Activated effector memory CD4-positive, alpha-beta T cell treated with anti-CD3 and anti-CD28 coated beads, Interleukin-2, amount 50 U/mL, for 16 hours (primary cell): ENCODE data around the gene SPRR4.
"Not testable (repeated sequence)": the region's sequence is repeated elsewhere in the genome, so short reads cannot be mapped to it uniquely, and the experiment has no call there.

Experiments
- DNase-seq: peaks from one replicate; pipeline ENCODE4 v3.0.0-alpha.2; 2020

The SPRR4 gene

DNA sequence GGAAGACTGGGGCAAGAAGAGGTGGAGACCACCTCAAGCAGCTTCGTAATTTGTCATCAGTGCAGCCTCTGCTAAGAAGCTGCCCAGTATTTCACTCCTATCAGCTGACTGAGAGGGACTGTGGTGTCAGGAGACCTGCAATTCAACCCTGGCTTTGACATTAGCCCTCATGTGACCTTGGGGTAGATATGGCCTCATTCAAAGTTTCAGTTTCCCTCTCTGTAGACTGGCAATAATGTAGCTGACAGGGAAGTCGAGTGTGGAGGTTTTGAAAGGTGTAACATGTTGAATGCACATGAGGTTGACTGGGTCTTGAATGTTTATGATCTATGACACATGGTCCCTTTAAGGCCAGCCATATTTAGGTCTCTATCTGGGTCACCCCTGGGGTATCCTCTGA, 2.2 kb upstream of the SPRR4 start:
- DNase-seq: no peak

GRCh38 chr1:152969036-152969435, 1.4 kb upstream of the SPRR4 start:
- no peak for DNase-seq

- no peak for DNase-seq
These were observed 1.9 kb downstream of the SPRR4 start for GRCh38 chr1:152972196-152972886.

DNA sequence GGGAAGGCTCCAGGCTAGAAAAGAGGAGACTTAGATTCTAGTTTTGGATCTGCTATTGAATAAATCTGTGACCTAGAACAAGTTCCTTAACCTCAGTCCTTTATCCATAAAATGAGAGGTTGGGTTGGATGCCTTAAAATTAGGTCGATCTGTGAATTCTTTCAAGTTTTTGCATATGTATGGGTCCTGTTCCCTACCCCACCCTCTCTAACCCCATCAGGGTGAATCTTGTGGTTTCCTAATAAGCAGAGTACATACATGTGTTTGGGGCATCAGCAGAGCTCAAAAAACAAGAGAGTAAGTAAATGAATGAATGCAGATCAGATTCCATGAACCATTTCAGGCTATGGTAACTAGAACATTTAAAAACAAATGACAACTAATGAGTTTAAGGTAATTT, 6.2 kb downstream of the SPRR4 start:
- DNase-seq: no peak

DNA sequence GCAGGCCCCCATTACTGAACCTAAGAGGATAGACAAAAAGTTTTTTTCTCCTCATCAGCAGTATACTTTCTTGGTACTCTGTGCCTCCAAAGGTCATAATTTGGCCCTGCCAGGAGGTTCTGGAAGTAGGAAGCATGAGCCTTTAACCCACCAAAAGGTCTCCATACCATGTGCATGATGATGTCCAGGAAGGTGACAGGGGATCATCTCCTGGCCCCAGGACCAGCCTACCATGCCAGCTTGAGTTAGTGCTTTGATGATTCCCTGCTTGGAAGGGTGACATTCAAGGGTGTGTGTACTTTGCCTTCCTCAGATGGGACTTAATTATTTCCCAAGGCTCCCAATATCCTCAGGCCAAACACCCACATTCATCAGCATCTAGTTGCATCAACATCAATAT, 7.2 kb downstream of the SPRR4 start:
- no peak for DNase-seq

- no peak for DNase-seq
These were observed 10.2 kb downstream of the SPRR4 start for GRCh38 chr1:152980676-152981075.

- DNase-seq: no peak
These were observed 10.9 kb downstream of the SPRR4 start for GRCh38 chr1:152981146-152981871.

DNA sequence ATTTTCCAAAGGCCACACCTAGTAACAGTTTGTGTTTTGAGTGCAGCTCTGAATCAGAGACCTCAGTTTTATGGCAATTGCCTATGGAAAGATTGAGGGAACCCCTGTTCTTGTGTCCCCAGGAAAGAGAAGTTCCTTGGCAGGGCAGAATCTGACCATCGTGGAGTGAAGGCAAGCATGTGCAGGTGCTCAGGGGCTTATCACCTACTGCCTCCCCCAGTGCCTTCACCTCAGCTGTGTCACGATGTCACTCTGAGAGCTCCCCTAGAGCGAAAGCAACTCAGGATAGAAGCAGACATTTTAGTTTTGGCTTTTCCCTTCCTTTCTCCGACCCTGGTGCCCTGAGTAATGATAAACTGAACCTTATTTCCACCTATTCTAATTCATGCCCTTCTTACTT, 11.6 kb downstream of the SPRR4 start:
- no peak for DNase-seq

DNA sequence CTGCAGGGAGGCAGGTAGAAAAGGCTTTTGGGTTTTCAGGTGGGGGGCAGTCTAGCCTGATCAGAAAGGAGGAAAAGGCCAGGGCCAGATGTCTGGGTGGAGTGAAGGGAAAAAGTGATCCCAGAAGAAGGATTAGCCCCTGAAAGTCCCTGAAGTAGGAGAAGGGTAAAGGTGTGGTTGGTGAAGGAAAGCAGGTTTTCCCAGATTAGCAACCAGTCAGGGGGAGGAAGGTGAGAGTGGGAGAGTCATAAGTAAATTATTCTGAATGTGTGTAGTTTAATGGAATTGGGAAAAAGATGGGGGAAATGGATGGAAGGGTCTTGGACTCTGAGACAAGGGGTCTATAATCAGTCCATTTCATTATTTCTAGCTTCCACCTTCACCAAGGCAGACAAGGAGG, 12.8 kb downstream of the SPRR4 start:
- no peak for DNase-seq

DNA sequence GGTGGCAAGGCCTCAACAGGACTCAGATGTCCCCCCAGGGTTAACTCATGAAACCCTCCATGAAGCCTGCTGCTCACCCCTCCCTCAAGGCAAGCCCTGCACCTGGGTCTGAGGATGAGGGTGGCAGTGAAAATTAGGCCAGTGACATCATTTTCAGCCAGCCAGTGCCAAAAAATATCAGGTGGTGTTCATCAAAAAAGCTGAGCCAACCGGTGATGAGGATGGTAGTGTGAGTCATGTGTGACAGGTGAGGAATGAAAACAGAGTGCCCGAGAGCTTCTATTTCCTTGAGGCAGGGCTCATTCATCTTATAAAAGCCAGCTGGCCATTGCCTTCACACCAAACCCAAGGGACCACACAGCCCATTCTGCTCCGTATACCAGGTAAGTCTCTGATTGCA, 13.3 kb downstream of the SPRR4 start, which contains the start of gene SPRR1A:
TSS of gene SPRR1A (plus strand) at position 339 of the 400 bp plus-strand sequence. CDS start 1,150 bp downstream, outside the sequence.
- no peak for DNase-seq

DNA sequence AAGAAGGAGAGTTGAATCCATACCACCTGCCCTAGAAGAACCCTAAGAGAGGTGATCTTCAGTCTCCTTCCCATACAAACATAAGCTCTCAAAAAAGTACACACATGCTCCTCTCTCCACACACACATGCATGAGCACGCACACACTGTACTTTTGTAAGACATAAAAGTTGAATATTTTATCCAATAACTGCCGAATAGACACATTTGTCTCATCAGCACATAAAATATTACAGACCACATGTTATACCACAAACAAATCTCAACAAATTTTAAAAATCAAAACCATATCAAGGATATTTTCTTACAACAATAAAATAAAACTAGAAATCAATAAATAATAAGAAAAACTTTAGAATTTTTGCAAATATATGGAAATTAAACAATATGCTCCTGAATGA, 16.1 kb downstream of the SPRR4 start:
- no peak for DNase-seq

GRCh38 chr1:152993186-152993585, 22.7 kb downstream of the SPRR4 start:
- DNase-seq: no peak

- DNase-seq: no peak
These were observed 25.4 kb downstream of the SPRR4 start for GRCh38 chr1:152995842-152996241.

DNA sequence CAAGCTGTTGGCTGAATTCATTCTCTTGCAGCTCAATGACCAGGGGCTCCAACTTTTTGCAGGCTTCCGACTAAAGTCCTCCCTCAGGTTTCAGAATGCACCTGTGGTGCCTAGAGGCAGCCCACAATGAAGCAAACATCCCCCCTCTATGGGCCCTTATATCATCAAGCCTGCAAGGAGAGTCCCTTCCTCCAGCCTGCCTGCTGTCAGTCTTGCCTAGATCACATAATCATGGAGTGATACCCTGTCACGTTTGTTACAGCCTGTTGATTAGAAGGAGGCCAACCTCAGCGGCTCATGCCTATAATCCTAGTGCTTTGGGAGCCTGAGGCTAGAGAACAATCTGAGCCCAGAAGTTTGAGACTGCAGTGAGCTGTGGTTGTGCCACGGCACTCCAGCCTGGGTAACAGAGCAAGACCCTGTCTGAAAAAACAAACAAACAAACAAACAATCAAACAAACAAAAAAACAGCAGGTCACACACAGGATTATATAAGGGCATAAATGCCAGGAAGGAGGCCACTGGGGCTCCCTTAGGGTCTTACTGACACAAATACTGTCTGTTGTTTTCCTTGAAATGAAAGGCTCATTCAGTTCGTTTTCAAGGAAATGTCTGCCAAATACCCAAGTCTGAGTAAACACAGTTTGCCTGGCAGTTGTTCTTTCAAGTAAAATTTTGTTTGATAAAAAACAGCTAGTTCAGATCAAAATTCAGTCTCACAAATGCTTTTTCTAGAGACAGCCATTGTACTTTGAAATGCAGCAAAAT, 26.4 kb downstream of the SPRR4 start:
- no peak for DNase-seq

GRCh38 chr1:152997901-152998300, 27.5 kb downstream of the SPRR4 start:
- DNase-seq: no peak

GRCh38 chr1:152998476-152998875, 28.0 kb downstream of the SPRR4 start:
- no peak for DNase-seq

DNA sequence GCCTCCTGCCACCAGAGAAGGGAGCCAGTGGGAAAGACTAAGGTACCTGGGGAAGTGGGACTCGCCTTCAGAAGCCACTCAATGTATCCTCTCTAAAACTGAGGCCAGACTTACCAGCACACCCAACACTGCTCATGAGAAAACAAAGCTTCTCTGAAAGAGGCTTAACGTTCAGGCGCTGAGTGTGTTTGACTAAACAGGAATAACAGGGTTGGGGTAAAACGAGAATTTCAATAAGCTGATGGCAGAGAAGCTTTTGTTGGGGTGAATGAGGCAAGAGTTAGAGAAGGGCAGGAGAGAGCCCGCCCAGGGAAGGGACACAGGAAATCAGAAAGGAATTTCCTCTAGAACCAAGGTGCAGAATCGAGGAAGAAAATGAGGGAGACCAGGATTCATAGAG, 29.4 kb downstream of the SPRR4 start:
- no peak for DNase-seq

- no peak for DNase-seq
These were observed 29.8 kb downstream of the SPRR4 start for GRCh38 chr1:153000294-153000693.

- no peak for DNase-seq
These were observed 30.9 kb downstream of the SPRR4 start, which contains the start of gene SPRR3 for GRCh38 chr1:153001382-153001781. SPRR3 (plus strand) TSS chr1:153001749; CDS start chr1:153003021, 1,272 bp downstream.

GRCh38 chr1:153011235-153011758, 40.8 kb downstream of the SPRR4 start:
- not testable (repeated sequence) for DNase-seq

- DNase-seq: not testable (repeated sequence)
These were observed 51.4 kb downstream of the SPRR4 start for GRCh38 chr1:153021829-153022228.
